Measurements from ENCODE around the gene SLC22A23.

- TF ChIP-seq POLR2A (IDR thresholded peaks at IDR 0.05; ENCODE audit: low read depth, low read length) = no peak
- no peak for TF ChIP-seq RAD21 (IDR thresholded peaks at IDR 0.05; ENCODE audit: low read length)
- no peak for TF ChIP-seq CTCF (conservative IDR thresholded peaks at IDR 0.05; ENCODE audit: low read depth, low read length)
- TF ChIP-seq MAFK (IDR thresholded peaks at IDR 0.05; ENCODE audit: low read depth, low read length) = no peak
- no peak for TF ChIP-seq RFX5 (IDR thresholded peaks at IDR 0.05; ENCODE audit: low read depth, low read length)
- TF ChIP-seq SMC3 (IDR thresholded peaks at IDR 0.05; ENCODE audit: low read depth, low read length) = no peak
- TF ChIP-seq MAZ (IDR thresholded peaks at IDR 0.05; ENCODE audit: borderline replicate concordance, low read depth, low read length) = no peak
- TF ChIP-seq BHLHE40 (IDR thresholded peaks at IDR 0.05; ENCODE audit: low read depth, low read length) = no peak
- no peak for TF ChIP-seq RCOR1 (IDR thresholded peaks at IDR 0.05; ENCODE audit: insufficient replicate concordance, low read length)
- no peak for TF ChIP-seq MXI1 (IDR thresholded peaks at IDR 0.05; ENCODE audit: borderline replicate concordance, low read depth, low read length)
- TF ChIP-seq, protein P1, sequence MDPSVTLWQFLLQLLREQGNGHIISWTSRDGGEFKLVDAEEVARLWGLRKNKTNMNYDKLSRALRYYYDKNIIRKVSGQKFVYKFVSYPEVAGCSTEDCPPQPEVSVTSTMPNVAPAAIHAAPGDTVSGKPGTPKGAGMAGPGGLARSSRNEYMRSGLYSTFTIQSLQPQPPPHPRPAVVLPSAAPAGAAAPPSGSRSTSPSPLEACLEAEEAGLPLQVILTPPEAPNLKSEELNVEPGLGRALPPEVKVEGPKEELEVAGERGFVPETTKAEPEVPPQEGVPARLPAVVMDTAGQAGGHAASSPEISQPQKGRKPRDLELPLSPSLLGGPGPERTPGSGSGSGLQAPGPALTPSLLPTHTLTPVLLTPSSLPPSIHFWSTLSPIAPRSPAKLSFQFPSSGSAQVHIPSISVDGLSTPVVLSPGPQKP (IDR thresholded peaks at IDR 0.05; ENCODE audit: borderline replicate concordance, low read depth, low read length) = no peak
- no peak for TF ChIP-seq USF2 (IDR thresholded peaks at IDR 0.05; ENCODE audit: low read depth, low read length)
- TF ChIP-seq FOS (IDR thresholded peaks at IDR 0.05; ENCODE audit: low read depth, low read length) = no peak
Measured at GRCh38 chr6:3336859-3337515, 119.9 kb downstream of the SLC22A23 start.
